ENCODE data around the gene TFB2M.

Gene TFB2M

DNA sequence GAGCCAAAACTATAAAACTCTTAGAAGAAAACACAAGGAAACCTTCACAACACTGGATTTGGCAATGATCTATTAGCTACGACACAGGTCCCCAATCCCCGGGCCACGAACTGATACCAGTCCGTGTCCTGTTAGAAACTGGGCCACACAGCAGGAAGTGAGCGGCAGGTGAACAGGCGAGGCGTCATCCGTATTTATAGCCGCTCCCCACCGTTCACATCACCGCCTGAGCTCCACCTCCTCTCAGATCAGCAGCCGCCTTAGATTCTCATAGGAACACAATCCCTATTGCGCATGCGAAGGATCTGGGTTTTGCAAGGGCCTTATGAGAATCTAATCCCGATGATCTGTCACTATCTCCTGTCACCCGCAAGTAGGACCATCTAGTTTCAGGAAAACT is 11.9 kb downstream of the TFB2M start:
- H3K4me3 ChIP-seq (ENCODE audit: low read depth, low read length): no peak overlapping the region
- DNase-seq (ENCODE audit: low read depth): no peak
- TF ChIP-seq CTCF (IDR thresholded peaks at IDR 0.05; ENCODE audit: insufficient read depth, low read depth, low read length, missing control alignments): no peak

GRCh38 chr1:246552110-246552509 is 14.0 kb downstream of the TFB2M start:
- DNase-seq (ENCODE audit: low read depth): no peak
- no peak for TF ChIP-seq CTCF (IDR thresholded peaks at IDR 0.05; ENCODE audit: insufficient read depth, low read depth, low read length, missing control alignments)
- H3K4me3 ChIP-seq (ENCODE audit: low read depth, low read length): no peak overlapping the region

DNA sequence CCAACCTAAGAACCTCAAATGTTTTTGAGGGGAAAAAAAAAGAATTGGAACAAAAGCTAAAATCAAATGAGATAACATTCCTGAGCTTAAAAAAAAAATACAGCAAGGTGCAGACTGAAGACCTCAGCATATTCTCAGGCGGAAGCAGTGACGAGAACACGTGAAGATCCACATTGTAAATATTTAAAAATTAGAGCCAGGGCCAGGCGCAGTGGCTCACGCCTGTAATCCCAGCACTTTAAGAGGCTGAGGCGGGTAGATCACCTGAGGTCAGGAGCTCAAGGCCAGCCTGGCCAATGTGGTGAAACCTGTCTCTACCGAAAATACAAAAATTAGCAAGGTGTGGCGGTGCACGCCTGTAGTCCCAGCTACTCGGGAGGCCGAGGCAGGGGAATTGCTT is 15.7 kb downstream of the TFB2M start:
- no peak for DNase-seq (ENCODE audit: low read depth)
- H3K4me3 ChIP-seq (ENCODE audit: low read depth, low read length): no peak overlapping the region
- no peak for TF ChIP-seq CTCF (IDR thresholded peaks at IDR 0.05; ENCODE audit: insufficient read depth, low read depth, low read length, missing control alignments)

- no peak overlapping the region for H3K4me3 ChIP-seq (ENCODE audit: low read depth, low read length)
- TF ChIP-seq CTCF (IDR thresholded peaks at IDR 0.05; ENCODE audit: insufficient read depth, low read depth, low read length, missing control alignments): no peak
- DNase-seq (ENCODE audit: low read depth): no peak
Measured at GRCh38 chr1:246549665-246550064, 16.4 kb downstream of the TFB2M start.

DNA sequence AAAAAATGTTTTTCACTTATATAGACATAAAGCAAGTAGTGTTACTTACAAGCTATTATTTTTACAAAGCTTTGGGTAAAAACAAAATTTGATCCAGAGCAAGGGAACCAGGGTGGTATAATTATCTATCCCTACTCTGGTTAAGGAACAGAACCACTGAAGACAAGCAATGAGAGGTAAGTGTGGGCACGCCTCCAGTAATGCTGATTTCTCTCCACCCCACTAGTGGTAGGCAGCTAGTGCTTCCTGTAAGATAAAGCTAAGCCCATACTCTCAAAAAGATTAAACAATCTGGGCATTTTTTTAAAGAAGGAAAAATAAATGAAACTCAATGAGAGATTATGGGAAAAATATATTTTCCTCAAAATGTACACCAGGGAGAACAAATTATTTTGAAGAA is 22.1 kb downstream of the TFB2M start:
- no peak for TF ChIP-seq CTCF (IDR thresholded peaks at IDR 0.05; ENCODE audit: insufficient read depth, low read depth, low read length, missing control alignments)
- DNase-seq (ENCODE audit: low read depth): no peak
- no peak overlapping the region for H3K4me3 ChIP-seq (ENCODE audit: low read depth, low read length)

- no peak for TF ChIP-seq CTCF (IDR thresholded peaks at IDR 0.05; ENCODE audit: insufficient read depth, low read depth, low read length, missing control alignments)
- no peak overlapping the region for H3K4me3 ChIP-seq (ENCODE audit: low read depth, low read length)
- no peak for DNase-seq (ENCODE audit: low read depth)
Measured at GRCh38 chr1:246540738-246541491, 25.1 kb downstream of the TFB2M start.

DNA sequence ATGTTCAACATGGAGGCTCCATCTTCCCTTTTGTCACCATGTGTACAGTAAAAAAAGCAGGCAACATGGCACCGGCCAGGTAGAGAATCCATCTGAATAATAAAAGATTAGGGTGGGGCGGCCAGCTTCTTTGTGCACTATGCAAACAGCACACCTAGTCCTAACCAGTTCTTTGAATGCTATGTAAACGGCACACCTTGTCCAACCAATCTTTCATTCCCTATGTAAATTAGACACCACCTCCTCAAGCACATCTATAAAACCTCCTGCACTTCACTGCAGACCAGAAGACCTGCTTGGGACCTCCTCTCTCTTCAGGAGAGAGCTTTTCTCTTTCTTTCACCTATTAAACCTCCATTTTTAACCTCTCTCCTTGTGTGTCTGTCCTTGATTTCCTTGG is 28.2 kb downstream of the TFB2M start:
- no peak for TF ChIP-seq CTCF (IDR thresholded peaks at IDR 0.05; ENCODE audit: insufficient read depth, low read depth, low read length, missing control alignments)
- H3K4me3 ChIP-seq (ENCODE audit: low read depth, low read length): no peak overlapping the region
- DNase-seq (ENCODE audit: low read depth): no peak
